HG03457 (cell line): Measurements from ENCODE around the gene DDIT3.

Experiments
- ATAC-seq: cut with Tn5 transposase; IDR thresholded peaks from one replicate; pipeline ENCODE4 v1.9.1; 2021; ENCODE audit warnings: moderate number of reproducible peaks; ENCODE audit not compliant: unreplicated experiment

The DDIT3 gene

GRCh38 chr12:57470286-57470969 is 49.9 kb downstream of the DDIT3 start:
- ATAC-seq = no peak

- no peak for ATAC-seq
These were observed 50.8 kb downstream of the DDIT3 start for GRCh38 chr12:57469296-57470164.

GRCh38 chr12:57467915-57468314 is 52.4 kb downstream of the DDIT3 start:
- ATAC-seq = no peak

- no peak for ATAC-seq
These were observed 53.0 kb downstream of the DDIT3 start for GRCh38 chr12:57467212-57467874.
